ENCODE data around the gene BRF1. TPM values are rescaled to one million over a fixed set of nuclear protein-coding genes. Genes with fewer than 3 reads are reported as not detected.

Gene BRF1
- total RNA-seq, 1 donor from 2014 or later, result 47.7 TPM

- H3K4me3 Mint-ChIP-seq, result peak overlapping the region; percentile 92
- TF ChIP-seq CTCF (conservative IDR thresholded peaks at IDR 0.05), result no peak
- no peaks in the 10 kb centered on the region for H3K9me3 Mint-ChIP-seq
- DNase-seq (ENCODE audit: extremely low spot score, unreplicated experiment), result no peak
- no peaks in the 10 kb centered on the region for H3K36me3 Mint-ChIP-seq
- H3K4me1 Mint-ChIP-seq (ENCODE audit: unreplicated experiment), result peaks cover 13% of the 10 kb centered on the region
- no peaks in the 10 kb centered on the region for H3K27me3 Mint-ChIP-seq
- H3K27ac Mint-ChIP-seq, result peak overlapping the region; percentile 90
Observed at GRCh38 chr14:105312973-105313372, 12.2 kb upstream of the BRF1 start.

- Mint-ChIP-seq H3K27ac (no peak overlapping the region), H3K36me3 (no peaks in the 10 kb centered on the region)
Observed at GRCh38 chr14:105311838-105312237, 11.0 kb upstream of the BRF1 start.

GRCh38 chr14:105309371-105309770 is 8.6 kb upstream of the BRF1 start:
- H3K9me3 Mint-ChIP-seq, result no peaks in the 10 kb centered on the region

More at GRCh38 chr14:105311838-105312237, 11.0 kb upstream of the BRF1 start:
- H3K27me3 Mint-ChIP-seq, result no peaks in the 10 kb centered on the region
- TF ChIP-seq CTCF (conservative IDR thresholded peaks at IDR 0.05), result no peak
- no peaks in the 10 kb centered on the region for H3K9me3 Mint-ChIP-seq
- H3K4me1 Mint-ChIP-seq (ENCODE audit: unreplicated experiment), result peaks cover 8% of the 10 kb centered on the region
- no peak for DNase-seq (ENCODE audit: extremely low spot score, unreplicated experiment)
- H3K4me3 Mint-ChIP-seq, result no peak overlapping the region

DNA sequence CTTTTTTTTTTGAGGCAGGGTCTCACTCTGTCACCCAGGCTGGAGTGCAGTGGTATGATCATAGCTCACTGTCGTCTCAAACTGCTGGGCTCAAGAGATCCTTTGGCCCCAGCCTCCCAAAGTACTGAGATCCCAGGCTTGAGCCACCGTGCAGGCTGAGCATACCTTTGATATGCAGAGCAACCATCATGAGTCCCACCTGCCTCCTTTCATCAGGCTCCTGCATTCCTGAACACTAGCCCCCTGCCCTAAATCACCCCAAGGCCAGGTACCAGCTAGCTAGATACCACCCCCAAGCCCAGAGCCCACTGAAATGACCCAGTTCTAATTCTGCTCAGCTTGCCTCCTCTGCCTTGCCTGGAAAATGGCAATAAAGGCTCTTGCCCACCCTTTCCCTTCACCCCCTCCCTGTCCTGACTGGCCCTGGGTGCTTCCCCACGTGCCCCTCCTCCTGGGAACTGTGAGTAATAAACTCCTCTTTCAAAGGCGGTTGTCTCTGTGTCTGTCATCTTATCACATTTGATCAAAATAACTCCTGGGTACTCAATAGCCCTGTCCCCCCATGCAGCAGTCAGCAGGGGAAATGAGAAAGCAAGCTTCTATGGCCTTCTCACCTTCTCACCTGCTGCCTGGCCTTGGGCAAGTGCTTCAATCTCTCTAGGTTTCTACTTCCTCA is 6.4 kb upstream of the BRF1 start:
- no peak for TF ChIP-seq CTCF (conservative IDR thresholded peaks at IDR 0.05)

More at GRCh38 chr14:105309371-105309770, 8.6 kb upstream of the BRF1 start:
- H3K27me3 Mint-ChIP-seq, result no peaks in the 10 kb centered on the region
- peaks cover 4% of the 10 kb centered on the region for H3K4me1 Mint-ChIP-seq (ENCODE audit: unreplicated experiment)
- H3K27ac Mint-ChIP-seq, result no peak overlapping the region
- no peaks in the 10 kb centered on the region for H3K36me3 Mint-ChIP-seq
- DNase-seq (ENCODE audit: extremely low spot score, unreplicated experiment), result no peak
- H3K4me3 Mint-ChIP-seq, result no peak overlapping the region
- TF ChIP-seq CTCF (conservative IDR thresholded peaks at IDR 0.05), result no peak

DNA sequence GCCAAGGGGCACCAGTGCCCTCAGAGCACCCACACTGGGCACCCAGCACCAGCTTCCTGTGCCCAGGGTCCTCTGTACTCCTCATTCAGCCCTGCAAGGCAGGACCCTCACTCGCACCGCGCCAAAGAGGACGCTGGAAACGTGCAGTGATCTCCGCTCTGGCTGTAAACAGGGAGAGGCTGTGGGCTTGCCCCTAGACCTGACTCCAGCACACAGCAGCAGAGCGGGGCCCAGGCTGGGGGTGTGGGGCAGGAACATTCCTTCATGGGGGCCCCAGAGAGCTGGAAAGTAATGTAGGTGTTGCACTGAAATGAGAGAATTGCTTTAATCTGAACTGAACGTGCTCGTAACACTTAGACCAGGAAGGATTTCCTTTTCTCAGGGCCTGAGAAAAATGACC is 5.0 kb upstream of the BRF1 start:
- H3K4me3 Mint-ChIP-seq, result no peak overlapping the region
- peaks cover 4% of the 10 kb centered on the region for H3K4me1 Mint-ChIP-seq (ENCODE audit: unreplicated experiment)
- H3K27me3 Mint-ChIP-seq, result no peaks in the 10 kb centered on the region
- no peaks in the 10 kb centered on the region for H3K9me3 Mint-ChIP-seq
- DNase-seq (ENCODE audit: extremely low spot score, unreplicated experiment), result no peak
- H3K27ac Mint-ChIP-seq, result no peak overlapping the region
- no peaks in the 10 kb centered on the region for H3K36me3 Mint-ChIP-seq
- no peak for TF ChIP-seq CTCF (conservative IDR thresholded peaks at IDR 0.05)

More for the DNA sequence above, 6.4 kb upstream of the BRF1 start:
- Mint-ChIP-seq H3K4me1 (ENCODE audit: unreplicated experiment) (peaks cover 4% of the 10 kb centered on the region), H3K27ac (no peak overlapping the region), H3K9me3 (no peaks in the 10 kb centered on the region), H3K36me3 (no peaks in the 10 kb centered on the region), H3K27me3 (no peaks in the 10 kb centered on the region), H3K4me3 (no peak overlapping the region)
- DNase-seq (ENCODE audit: extremely low spot score, unreplicated experiment), result no peak
